PFSK-1 (cell line): Measurements from ENCODE around the gene SEC14L5.

Experiments used
- FOXP2 ChIP-seq: optimal IDR thresholded peaks from 2 replicates; pipeline ENCODE3; 2011; ENCODE audit warnings: borderline replicate concordance, control low read depth, inconsistent platforms; ENCODE audit not compliant: insufficient read depth; ENCODE audit errors: extremely low read length, extremely low read depth
- POLR2AphosphoS5 ChIP-seq: IDR thresholded peaks from 2 replicates; pipeline ENCODE4 v1.6.1; 2012; ENCODE audit warnings: low read depth, mild to moderate bottlenecking, control low read depth, low read length, moderate library complexity
- REST ChIP-seq, 2 experiments: IDR thresholded peaks; 2 replicates each; pipeline versions ENCODE4 v1.6.1 to v1.8.0; 2011 to 2012; ENCODE audit warnings: low read depth in 2 of 2, low read length in 2 of 2, control low read depth in 1 of 2, inconsistent platforms in 1 of 2, mild to moderate bottlenecking in 1 of 2, moderate library complexity in 1 of 2; ENCODE audit not compliant: insufficient read depth in 1 of 2
- SIN3A ChIP-seq: IDR thresholded peaks from 2 replicates; pipeline ENCODE4 v1.6.1; 2012; ENCODE audit warnings: mild to moderate bottlenecking, low read length, moderate library complexity, borderline replicate concordance; ENCODE audit not compliant: insufficient read depth
- TAF1 ChIP-seq: IDR thresholded peaks from 2 replicates; pipeline ENCODE4 v1.6.1; 2012; ENCODE audit warnings: low read length, control low read depth, borderline replicate concordance; ENCODE audit not compliant: insufficient read depth

SEC14L5 gene

GRCh38 chr16:4958510-4959438 is 644 bp downstream of the SEC14L5 start:
- TF ChIP-seq FOXP2: peak; percentile 6
- TF ChIP-seq REST (IDR thresholded peaks at IDR 0.05; ENCODE audit: insufficient read depth in 1 of 2, low read depth in 2 of 2, low read length in 2 of 2): no peak
- TF ChIP-seq SIN3A: no peak

GRCh38 chr16:4960579-4960978 is 2.4 kb downstream of the SEC14L5 start:
- TF ChIP-seq FOXP2: no peak
- TF ChIP-seq POLR2AphosphoS5: no peak
- no peak for TF ChIP-seq SIN3A
- no peak for TF ChIP-seq TAF1
- no peak for TF ChIP-seq REST (IDR thresholded peaks at IDR 0.05; ENCODE audit: insufficient read depth in 1 of 2, low read depth in 2 of 2, low read length in 2 of 2)

GRCh38 chr16:4962716-4963115 is 4.6 kb downstream of the SEC14L5 start:
- no peak for TF ChIP-seq REST (IDR thresholded peaks at IDR 0.05; ENCODE audit: insufficient read depth in 1 of 2, low read depth in 2 of 2, low read length in 2 of 2)
- TF ChIP-seq SIN3A: no peak
- TF ChIP-seq FOXP2: no peak
- TF ChIP-seq POLR2AphosphoS5: no peak
- TF ChIP-seq TAF1: no peak

- TF ChIP-seq REST (IDR thresholded peaks at IDR 0.05; ENCODE audit: insufficient read depth in 1 of 2, low read depth in 2 of 2, low read length in 2 of 2) (no peak), FOXP2 (no peak), SIN3A (no peak), POLR2AphosphoS5 (no peak)
Measured at GRCh38 chr16:4966736-4967453, 8.8 kb downstream of the SEC14L5 start.
